Smooth muscle cell (in vitro differentiated cells): Measurements from ENCODE around the gene MCU. TPM values are rescaled to one million over a fixed set of nuclear protein-coding genes. Genes with fewer than 3 reads are reported as not detected.
A peak's percentile ranks its signal among the peaks of the same experiment; 100 is the strongest.
"Not testable (repeated sequence)": the region's sequence is repeated elsewhere in the genome, so short reads cannot be mapped to it uniquely, and the experiment has no call there.

Source experiments
- DNase-seq: peaks from one replicate; lab custom pipeline; 2025; ENCODE audit not compliant: unreplicated experiment; lab: John Stamatoyannopoulos, UW
- H2AFZ ChIP-seq: fragments of 200-600 bp; sonication (generic); 2 replicates; pipeline ENCODE4 v1.6.0; 2016; ENCODE audit warnings: antibody characterized with exemption, low read depth, mild to moderate bottlenecking
- H3F3A ChIP-seq: fragments of 200-600 bp; sonication (generic); 2 replicates; pipeline ENCODE4 v1.6.0; 2017; ENCODE audit warnings: antibody characterized with exemption, low read depth
- H3K27ac ChIP-seq: fragments of 200-600 bp; sonication (generic); 2 replicates; pipeline ENCODE4 v1.5.1; 2016; ENCODE audit warnings: low read depth, mild to moderate bottlenecking
- H3K27me3 ChIP-seq: fragments of 200-600 bp; sonication (generic); 2 replicates; pipeline ENCODE4 v1.6.1; 2016; ENCODE audit warnings: low read depth, mild to moderate bottlenecking
- H3K36me3 ChIP-seq: fragments of 200-600 bp; sonication (generic); 2 replicates; pipeline ENCODE4 v1.5.1; 2016; ENCODE audit warnings: low read depth
- H3K4me1 ChIP-seq: fragments of 200-600 bp; sonication (generic); 2 replicates; pipeline ENCODE4 v1.5.1; 2016; ENCODE audit warnings: low read depth
- H3K4me2 ChIP-seq: fragments of 200-600 bp; sonication (generic); 2 replicates; pipeline ENCODE4 v1.6.0; 2016; ENCODE audit warnings: mild to moderate bottlenecking
- H3K4me3 ChIP-seq: fragments of 200-600 bp; sonication (generic); 2 replicates; pipeline ENCODE4 v1.5.1; 2016; ENCODE audit warnings: mild to moderate bottlenecking
- H3K79me2 ChIP-seq: fragments of 200-600 bp; sonication (generic); 2 replicates; pipeline ENCODE4 v1.6.0; 2016; ENCODE audit warnings: low read depth, mild to moderate bottlenecking
- H3K9ac ChIP-seq: fragments of 200-600 bp; sonication (generic); 2 replicates; pipeline ENCODE4 v1.6.0; 2016; ENCODE audit warnings: low read depth
- H3K9me3 ChIP-seq: fragments of 200-600 bp; sonication (generic); replicated peaks from 2 replicates; pipeline ENCODE4 v1.5.1; 2016; ENCODE audit warnings: low read depth
- H4K20me1 ChIP-seq: fragments of 200-600 bp; sonication (generic); 2 replicates; pipeline ENCODE4 v1.6.0; 2016; ENCODE audit warnings: low read depth
- CTCF ChIP-seq: fragments of 200-600 bp; sonication (generic); IDR thresholded peaks from 2 replicates; pipeline ENCODE4 v1.5.1; 2017; ENCODE audit warnings: borderline replicate concordance, mild to moderate bottlenecking, antibody characterized with exemption; ENCODE audit not compliant: insufficient read depth, poor library complexity, severe bottlenecking
- WGBS: methylation state at CpG from one replicate; pipeline ENCODE4 v1.1.7; 2016; ENCODE audit warnings: low lambda C conversion rate; 5-methylcytosine and 5-hydroxymethylcytosine counted together
- polyA plus RNA-seq: library from polyadenylated mRNA; unstranded; fragments of >200 nt; fragmentation: Nextera tagmentation; extraction: Ambion mirVana; gene quantifications from 2 replicates; pipeline ENCODE4 v1.2.1, GENCODE V29; 2016
- total RNA-seq: library from RNA; depleted of rRNA; stranded (reverse); fragments of >200 nt; gene quantifications from 2 replicates; pipeline ENCODE4 v1.2.3, GENCODE V29; 2014

Gene MCU
- total and polyA plus RNA-seq, 2 experiments from 2014 or later: 15.4 to 30.4 TPM

- Histone ChIP-seq H4K20me1 (peaks cover 72% of the 10 kb centered on the region), H3K4me2 (no peak overlapping the region), H3K4me1 (no peaks in the 10 kb centered on the region), H2AFZ (no peak overlapping the region), H3K27me3 (no peaks in the 10 kb centered on the region), H3K27ac (peak overlapping the region; percentile 18), H3K79me2 (peaks cover 84% of the 10 kb centered on the region), H3F3A (no peaks in the 10 kb centered on the region), H3K4me3 (no peak overlapping the region), H3K9ac (no peak overlapping the region), H3K9me3 (no peaks in the 10 kb centered on the region), H3K36me3 (no peaks in the 10 kb centered on the region)
- DNase-seq: no peak
- no peak for TF ChIP-seq CTCF
Measured at GRCh38 chr10:72697716-72698115, 5.8 kb downstream of the MCU start.

- H2AFZ ChIP-seq, H3K27me3 ChIP-seq, H3K9me3 ChIP-seq, H3K27ac ChIP-seq, H3K4me1 ChIP-seq, H3K4me2 ChIP-seq, H3K9ac ChIP-seq, H3K36me3 ChIP-seq, H3K4me3 ChIP-seq, DNase-seq, H3F3A ChIP-seq: not testable (repeated sequence)
- Histone ChIP-seq H3K79me2 (peaks cover 68% of the 10 kb centered on the region), H4K20me1 (peaks cover 33% of the 10 kb centered on the region)
- WGBS: 96% methylated on average over 5 of the region's 5 CpGs
Measured at GRCh38 chr10:72702465-72702864, 10.5 kb downstream of the MCU start.

- Histone ChIP-seq H3K79me2 (peaks cover 62% of the 10 kb centered on the region), H4K20me1 (peaks cover 30% of the 10 kb centered on the region), H3K27ac (no peak overlapping the region), H3K9me3 (no peaks in the 10 kb centered on the region), H3F3A (no peaks in the 10 kb centered on the region), H3K4me2 (no peak overlapping the region), H3K27me3 (no peaks in the 10 kb centered on the region), H2AFZ (no peak overlapping the region), H3K4me1 (no peaks in the 10 kb centered on the region), H3K9ac (no peak overlapping the region), H3K4me3 (no peak overlapping the region), H3K36me3 (no peaks in the 10 kb centered on the region)
- DNase-seq: no peak
- 91% methylated on average over 3 of the region's 3 CpGs for WGBS
- TF ChIP-seq CTCF: no peak
Measured at GRCh38 chr10:72702868-72703581, 11.1 kb downstream of the MCU start.

- Histone ChIP-seq H3K27ac (no peak overlapping the region), H4K20me1 (peaks cover 19% of the 10 kb centered on the region), H3K4me2 (no peak overlapping the region), H3K36me3 (no peaks in the 10 kb centered on the region), H3K9ac (no peak overlapping the region), H3K27me3 (no peaks in the 10 kb centered on the region), H3F3A (peaks cover 3% of the 10 kb centered on the region), H3K9me3 (no peaks in the 10 kb centered on the region), H3K4me3 (no peak overlapping the region), H3K79me2 (peaks cover 51% of the 10 kb centered on the region), H2AFZ (no peak overlapping the region), H3K4me1 (no peaks in the 10 kb centered on the region)
- 98% methylated on average over 4 of the region's 4 CpGs for WGBS
- DNase-seq: no peak
- TF ChIP-seq CTCF: no peak
Measured at GRCh38 chr10:72704117-72704516, 12.2 kb downstream of the MCU start.
